PFSK-1 (cell line): ENCODE results near the gene HOATZ.

ENCODE experiments used
- FOXP2 ChIP-seq: optimal IDR thresholded peaks from 2 replicates; pipeline ENCODE3; 2011; ENCODE audit warnings: borderline replicate concordance, control low read depth, inconsistent platforms; ENCODE audit not compliant: insufficient read depth; ENCODE audit errors: extremely low read length, extremely low read depth
- POLR2AphosphoS5 ChIP-seq: IDR thresholded peaks from 2 replicates; pipeline ENCODE4 v1.6.1; 2012; ENCODE audit warnings: low read depth, mild to moderate bottlenecking, control low read depth, low read length, moderate library complexity
- SIN3A ChIP-seq: IDR thresholded peaks from 2 replicates; pipeline ENCODE4 v1.6.1; 2012; ENCODE audit warnings: mild to moderate bottlenecking, low read length, moderate library complexity, borderline replicate concordance; ENCODE audit not compliant: insufficient read depth
- TAF1 ChIP-seq: IDR thresholded peaks from 2 replicates; pipeline ENCODE4 v1.6.1; 2012; ENCODE audit warnings: low read length, control low read depth, borderline replicate concordance; ENCODE audit not compliant: insufficient read depth
- TF ChIP-seq, protein P1 (sequence below), 2 experiments: IDR thresholded peaks; 2 replicates each; pipeline versions ENCODE4 v1.6.1 to v1.8.0; 2011 to 2012; ENCODE audit warnings: low read depth in 2 of 2, low read length in 2 of 2, control low read depth in 1 of 2, inconsistent platforms in 1 of 2, mild to moderate bottlenecking in 1 of 2, moderate library complexity in 1 of 2; ENCODE audit not compliant: insufficient read depth in 1 of 2

HOATZ gene

DNA sequence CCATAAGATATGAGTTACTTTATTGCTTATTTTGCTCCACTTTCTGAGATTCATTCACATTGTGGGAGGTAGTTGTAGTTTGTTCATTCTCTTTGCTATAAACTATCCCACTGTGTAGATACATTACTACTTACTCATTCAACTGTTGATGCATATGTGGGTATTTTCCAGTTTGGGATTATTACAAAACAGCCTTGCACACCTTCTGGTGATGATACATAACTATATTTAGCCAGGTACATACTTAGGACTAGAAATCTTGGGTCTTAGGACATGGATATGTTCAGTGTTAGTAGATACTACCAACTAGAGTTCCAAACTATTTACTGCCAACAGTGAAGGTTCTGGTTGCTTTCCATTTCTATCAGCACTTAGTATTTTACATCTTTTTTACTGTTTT is 40.1 kb upstream of the HOATZ start:
- TF ChIP-seq TAF1 (no peak), FOXP2 (no peak), POLR2AphosphoS5 (no peak), SIN3A (no peak)
- TF ChIP-seq, protein P1, sequence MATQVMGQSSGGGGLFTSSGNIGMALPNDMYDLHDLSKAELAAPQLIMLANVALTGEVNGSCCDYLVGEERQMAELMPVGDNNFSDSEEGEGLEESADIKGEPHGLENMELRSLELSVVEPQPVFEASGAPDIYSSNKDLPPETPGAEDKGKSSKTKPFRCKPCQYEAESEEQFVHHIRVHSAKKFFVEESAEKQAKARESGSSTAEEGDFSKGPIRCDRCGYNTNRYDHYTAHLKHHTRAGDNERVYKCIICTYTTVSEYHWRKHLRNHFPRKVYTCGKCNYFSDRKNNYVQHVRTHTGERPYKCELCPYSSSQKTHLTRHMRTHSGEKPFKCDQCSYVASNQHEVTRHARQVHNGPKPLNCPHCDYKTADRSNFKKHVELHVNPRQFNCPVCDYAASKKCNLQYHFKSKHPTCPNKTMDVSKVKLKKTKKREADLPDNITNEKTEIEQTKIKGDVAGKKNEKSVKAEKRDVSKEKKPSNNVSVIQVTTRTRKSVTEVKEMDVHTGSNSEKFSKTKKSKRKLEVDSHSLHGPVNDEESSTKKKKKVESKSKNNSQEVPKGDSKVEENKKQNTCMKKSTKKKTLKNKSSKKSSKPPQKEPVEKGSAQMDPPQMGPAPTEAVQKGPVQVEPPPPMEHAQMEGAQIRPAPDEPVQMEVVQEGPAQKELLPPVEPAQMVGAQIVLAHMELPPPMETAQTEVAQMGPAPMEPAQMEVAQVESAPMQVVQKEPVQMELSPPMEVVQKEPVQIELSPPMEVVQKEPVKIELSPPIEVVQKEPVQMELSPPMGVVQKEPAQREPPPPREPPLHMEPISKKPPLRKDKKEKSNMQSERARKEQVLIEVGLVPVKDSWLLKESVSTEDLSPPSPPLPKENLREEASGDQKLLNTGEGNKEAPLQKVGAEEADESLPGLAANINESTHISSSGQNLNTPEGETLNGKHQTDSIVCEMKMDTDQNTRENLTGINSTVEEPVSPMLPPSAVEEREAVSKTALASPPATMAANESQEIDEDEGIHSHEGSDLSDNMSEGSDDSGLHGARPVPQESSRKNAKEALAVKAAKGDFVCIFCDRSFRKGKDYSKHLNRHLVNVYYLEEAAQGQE (IDR thresholded peaks at IDR 0.05; ENCODE audit: insufficient read depth in 1 of 2, low read depth in 2 of 2, low read length in 2 of 2): no peak

DNA sequence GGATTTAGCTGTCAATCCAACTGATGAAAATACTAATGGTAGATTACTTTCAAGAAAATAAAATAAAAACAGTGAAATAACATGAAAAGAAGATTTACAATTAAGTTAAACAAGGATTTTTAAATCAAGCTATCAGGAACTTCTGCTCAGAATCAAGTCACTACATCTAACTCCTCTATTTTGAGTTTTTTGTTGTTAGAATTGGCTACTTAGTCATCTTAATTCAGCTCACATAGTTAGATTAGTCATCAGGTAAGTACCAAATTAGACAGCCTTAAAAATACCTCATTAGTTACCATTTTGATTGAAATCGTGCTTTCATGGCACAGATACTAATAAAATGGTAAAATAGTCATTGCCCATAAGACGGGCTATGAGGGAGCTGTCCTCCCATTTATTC is 38.2 kb upstream of the HOATZ start:
- TF ChIP-seq TAF1: no peak
- TF ChIP-seq, protein P1 (IDR thresholded peaks at IDR 0.05; ENCODE audit: insufficient read depth in 1 of 2, low read depth in 2 of 2, low read length in 2 of 2): no peak
- no peak for TF ChIP-seq FOXP2
- no peak for TF ChIP-seq SIN3A
- no peak for TF ChIP-seq POLR2AphosphoS5

DNA sequence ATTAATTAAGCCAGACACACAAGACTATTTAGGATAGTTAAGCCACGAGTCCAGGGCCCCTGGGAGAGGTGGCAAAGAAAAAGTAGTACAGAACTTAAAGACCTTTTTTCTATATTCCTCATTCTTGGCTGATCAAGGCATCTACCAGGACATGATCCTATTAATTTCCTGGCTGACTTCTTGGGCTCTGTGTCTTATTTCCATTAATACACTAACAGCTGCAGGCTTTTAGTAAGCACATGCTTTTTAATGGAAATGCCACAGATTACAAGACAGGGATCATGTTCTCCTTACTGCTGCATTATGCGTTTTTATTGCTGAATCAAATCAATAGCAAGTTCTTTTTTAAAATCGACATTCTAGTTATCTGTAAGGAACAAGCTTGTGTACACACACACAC is 37.6 kb upstream of the HOATZ start:
- TF ChIP-seq FOXP2 (no peak), POLR2AphosphoS5 (no peak)

DNA sequence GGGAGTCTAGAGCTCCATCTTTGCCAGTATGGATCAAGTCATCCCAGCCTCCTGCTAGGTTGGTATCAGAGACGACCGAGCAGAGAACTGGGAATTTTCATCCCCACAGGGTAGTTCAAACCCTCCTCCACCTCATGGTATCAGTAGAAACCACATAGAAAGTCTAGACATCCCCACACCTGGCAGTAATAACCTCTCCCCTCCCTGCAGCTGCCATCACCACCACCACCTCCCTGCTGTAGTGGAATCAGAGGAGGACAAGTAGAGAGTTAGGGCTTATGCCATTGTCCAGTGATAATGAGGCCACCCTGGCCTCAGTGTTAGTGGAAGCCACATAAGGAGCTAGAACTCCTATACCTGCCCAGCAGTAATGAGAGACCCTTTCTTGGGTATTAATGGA is 36.7 kb upstream of the HOATZ start:
- TF ChIP-seq FOXP2 (no peak), TAF1 (no peak), SIN3A (no peak), POLR2AphosphoS5 (no peak)
- TF ChIP-seq, protein P1 (IDR thresholded peaks at IDR 0.05; ENCODE audit: insufficient read depth in 1 of 2, low read depth in 2 of 2, low read length in 2 of 2): no peak

DNA sequence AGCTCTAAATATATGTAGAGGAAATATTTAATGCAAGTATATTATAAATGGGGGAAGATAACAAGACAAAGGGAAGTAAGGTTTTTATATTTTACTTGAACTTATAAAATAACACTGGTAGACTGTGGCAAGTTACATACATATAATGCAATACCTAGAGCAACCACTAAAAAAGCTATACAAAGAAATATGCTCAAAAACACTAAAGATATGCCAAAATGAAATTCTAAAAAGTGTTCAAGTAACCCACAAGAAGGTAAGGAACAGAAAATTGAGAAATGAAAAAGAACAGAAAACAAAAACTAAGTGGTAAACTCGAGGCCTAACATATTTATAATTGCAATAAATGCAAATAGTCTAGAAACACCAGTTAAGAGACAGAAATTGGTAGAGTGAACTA is 34.9 kb upstream of the HOATZ start:
- TF ChIP-seq POLR2AphosphoS5 (no peak), TAF1 (no peak), SIN3A (no peak), FOXP2 (no peak)
- TF ChIP-seq, protein P1 (IDR thresholded peaks at IDR 0.05; ENCODE audit: insufficient read depth in 1 of 2, low read depth in 2 of 2, low read length in 2 of 2): no peak
